NCI-H524 treated with DMSO at 0.1 percent for 48 hours (cell line): ENCODE results near the gene PEAK3.

Experiments used
- DNase-seq: peaks from one replicate; lab custom pipeline; 2025; lab: John Stamatoyannopoulos, UW

The PEAK3 gene

GRCh38 chr19:2249880-2250765, 31.9 kb downstream of the PEAK3 start:
- no peak for DNase-seq

- no peak for DNase-seq
These were observed 32.7 kb downstream of the PEAK3 start, which contains the start of gene AMH for GRCh38 chr19:2249010-2249866. Gene AMH (plus strand): TSS chr19:2249323. CDS start chr19:2249333, 10 bp downstream.

GRCh38 chr19:2248136-2249009, 33.6 kb downstream of the PEAK3 start:
- DNase-seq: no peak

GRCh38 chr19:2247433-2248101, 34.4 kb downstream of the PEAK3 start:
- no peak for DNase-seq

GRCh38 chr19:2246801-2247361, 35.1 kb downstream of the PEAK3 start:
- DNase-seq: no peak

GRCh38 chr19:2246014-2246620, 35.9 kb downstream of the PEAK3 start:
- no peak for DNase-seq

GRCh38 chr19:2245273-2245672, 36.7 kb downstream of the PEAK3 start:
- DNase-seq: no peak

GRCh38 chr19:2244486-2244885, 37.5 kb downstream of the PEAK3 start:
- no peak for DNase-seq

- DNase-seq: no peak
These were observed 37.9 kb downstream of the PEAK3 start for GRCh38 chr19:2244125-2244411.

GRCh38 chr19:2243274-2244124, 38.5 kb downstream of the PEAK3 start:
- DNase-seq: no peak

- DNase-seq: no peak
These were observed 39.2 kb downstream of the PEAK3 start for GRCh38 chr19:2242816-2243215.

- no peak for DNase-seq
These were observed 39.9 kb downstream of the PEAK3 start for GRCh38 chr19:2242092-2242537.

- DNase-seq: no peak
These were observed 40.9 kb downstream of the PEAK3 start for GRCh38 chr19:2240881-2241760.

GRCh38 chr19:2239771-2240770, 41.9 kb downstream of the PEAK3 start:
- DNase-seq: no peak

- DNase-seq: no peak
These were observed 42.8 kb downstream of the PEAK3 start for GRCh38 chr19:2239173-2239572.

- no peak for DNase-seq
These were observed 44.2 kb downstream of the PEAK3 start for GRCh38 chr19:2237869-2238153.

GRCh38 chr19:2237051-2237868, 44.7 kb downstream of the PEAK3 start:
- no peak for DNase-seq
